ENCODE results near the gene LKAAEAR1. TPM values are rescaled to one million over a fixed set of nuclear protein-coding genes. Genes with fewer than 3 reads are reported as not detected.
A peak's percentile ranks its signal among the peaks of the same experiment; 100 is the strongest.

Gene LKAAEAR1
- total RNA-seq, 1 donor from 2014 or later, result not detected

DNA sequence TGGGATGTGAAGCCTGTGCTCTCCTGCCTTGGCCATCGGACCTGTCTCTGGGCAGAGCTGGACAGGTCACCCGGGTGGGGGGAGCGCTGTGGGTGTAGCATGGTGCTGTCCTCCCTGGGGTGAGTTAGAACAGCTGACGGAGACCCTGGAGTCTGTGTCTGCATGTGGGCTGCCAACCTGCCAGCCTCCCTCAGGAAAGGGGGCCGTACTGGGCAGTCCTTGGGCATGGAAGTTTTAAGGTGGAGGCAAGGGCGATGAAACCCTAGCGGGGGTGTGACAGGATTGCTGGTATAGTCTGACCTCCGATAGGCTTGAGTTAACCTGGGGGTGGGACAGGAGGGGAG lies 37.2 kb downstream of the LKAAEAR1 start:
- no peaks in the 10 kb centered on the region for H3K9me3 Mint-ChIP-seq
- no peaks in the 10 kb centered on the region for H3K36me3 Mint-ChIP-seq (ENCODE audit: low read depth)
- no peak overlapping the region for H3K27ac Mint-ChIP-seq (ENCODE audit: unreplicated experiment)
- H3K27me3 Mint-ChIP-seq (ENCODE audit: low read depth), result peaks cover 80% of the 10 kb centered on the region
- no peak overlapping the region for H3K4me3 Mint-ChIP-seq
- H3K4me1 Mint-ChIP-seq, result no peaks in the 10 kb centered on the region
- TF ChIP-seq, protein P1, sequence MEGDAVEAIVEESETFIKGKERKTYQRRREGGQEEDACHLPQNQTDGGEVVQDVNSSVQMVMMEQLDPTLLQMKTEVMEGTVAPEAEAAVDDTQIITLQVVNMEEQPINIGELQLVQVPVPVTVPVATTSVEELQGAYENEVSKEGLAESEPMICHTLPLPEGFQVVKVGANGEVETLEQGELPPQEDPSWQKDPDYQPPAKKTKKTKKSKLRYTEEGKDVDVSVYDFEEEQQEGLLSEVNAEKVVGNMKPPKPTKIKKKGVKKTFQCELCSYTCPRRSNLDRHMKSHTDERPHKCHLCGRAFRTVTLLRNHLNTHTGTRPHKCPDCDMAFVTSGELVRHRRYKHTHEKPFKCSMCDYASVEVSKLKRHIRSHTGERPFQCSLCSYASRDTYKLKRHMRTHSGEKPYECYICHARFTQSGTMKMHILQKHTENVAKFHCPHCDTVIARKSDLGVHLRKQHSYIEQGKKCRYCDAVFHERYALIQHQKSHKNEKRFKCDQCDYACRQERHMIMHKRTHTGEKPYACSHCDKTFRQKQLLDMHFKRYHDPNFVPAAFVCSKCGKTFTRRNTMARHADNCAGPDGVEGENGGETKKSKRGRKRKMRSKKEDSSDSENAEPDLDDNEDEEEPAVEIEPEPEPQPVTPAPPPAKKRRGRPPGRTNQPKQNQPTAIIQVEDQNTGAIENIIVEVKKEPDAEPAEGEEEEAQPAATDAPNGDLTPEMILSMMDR (conservative IDR thresholded peaks at IDR 0.05), result no peak
- DNase-seq (ENCODE audit: low read depth, low spot score), result no peak

DNA sequence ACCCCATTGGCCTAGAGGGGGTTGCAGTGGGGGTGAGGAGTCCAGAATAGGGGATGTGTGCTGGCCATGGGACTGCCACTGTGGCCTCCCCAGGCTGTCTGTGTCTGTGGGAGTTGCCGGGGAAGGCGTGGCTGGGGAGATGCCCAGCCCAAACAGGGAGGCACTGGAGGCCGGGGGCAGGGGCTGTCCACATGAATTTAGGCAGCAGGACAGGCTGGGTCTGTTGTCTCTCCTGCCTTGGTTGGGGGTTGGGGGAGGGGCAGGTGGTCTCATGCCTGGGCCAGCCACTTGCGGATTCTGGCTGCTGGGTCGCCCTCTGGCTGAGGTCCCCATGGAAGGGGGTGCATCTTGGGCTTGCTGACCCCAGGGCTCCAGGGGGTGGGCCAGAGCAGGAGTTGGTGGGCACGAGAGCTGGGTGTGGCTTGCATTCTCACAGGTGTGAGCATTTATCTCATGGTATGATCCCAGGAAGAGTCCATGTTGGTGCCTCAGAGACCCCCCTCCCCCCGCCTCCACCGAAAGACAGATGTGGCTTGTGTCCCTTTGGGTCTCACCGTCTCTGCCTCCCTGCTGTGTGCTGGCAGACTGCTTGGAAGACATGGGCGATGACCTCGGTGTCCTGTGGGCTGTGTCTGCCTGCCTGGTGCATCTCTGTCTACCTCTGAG lies 38.7 kb downstream of the LKAAEAR1 start:
- peaks cover 81% of the 10 kb centered on the region for H3K27me3 Mint-ChIP-seq (ENCODE audit: low read depth)
- TF ChIP-seq, protein P1 (conservative IDR thresholded peaks at IDR 0.05), result no peak
- no peaks in the 10 kb centered on the region for H3K4me1 Mint-ChIP-seq
- no peak overlapping the region for H3K4me3 Mint-ChIP-seq
- no peak for DNase-seq (ENCODE audit: low read depth, low spot score)
- H3K36me3 Mint-ChIP-seq (ENCODE audit: low read depth), result no peaks in the 10 kb centered on the region
- H3K27ac Mint-ChIP-seq (ENCODE audit: unreplicated experiment), result no peak overlapping the region
- H3K9me3 Mint-ChIP-seq, result no peaks in the 10 kb centered on the region

DNA sequence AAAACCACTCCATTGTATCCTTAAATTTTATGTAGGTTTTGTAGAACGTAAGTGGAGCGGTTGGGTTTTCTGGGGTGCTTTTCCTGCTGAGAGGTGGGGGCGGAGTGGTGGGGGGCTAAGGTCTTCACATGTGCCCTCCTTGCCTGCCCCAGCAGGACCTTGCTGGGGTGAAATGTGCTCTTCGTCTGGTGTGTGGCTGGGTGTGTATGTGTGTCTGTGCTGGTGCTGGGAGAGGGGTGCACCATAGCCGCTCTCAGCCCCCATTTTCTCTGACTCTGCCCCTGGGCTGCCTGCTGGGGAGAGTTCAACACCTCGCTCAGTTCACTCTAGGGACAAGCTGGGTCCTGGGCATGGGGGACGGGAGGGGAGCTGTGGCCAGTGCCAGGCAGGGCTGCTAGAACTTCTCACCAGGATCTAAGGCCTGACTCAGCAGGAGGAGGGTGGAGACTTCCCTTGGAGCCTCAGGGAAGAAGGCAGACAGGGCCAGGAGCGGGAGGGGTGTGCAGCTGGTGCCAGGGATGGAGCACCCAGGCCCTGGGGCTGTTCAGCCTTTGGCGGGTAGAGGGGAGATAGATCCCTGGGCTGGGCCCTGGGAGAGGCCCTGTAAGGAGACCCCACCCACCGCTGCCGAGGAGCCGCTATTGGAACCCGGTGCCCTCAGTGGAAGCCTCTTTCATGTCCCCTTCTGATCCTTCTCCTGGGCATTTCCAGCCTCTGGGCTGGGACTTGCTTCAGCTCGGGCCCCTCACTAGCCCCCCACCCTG lies 39.5 kb downstream of the LKAAEAR1 start:
- peak overlapping the region; percentile 59 for H3K4me3 Mint-ChIP-seq
- H3K36me3 Mint-ChIP-seq (ENCODE audit: low read depth), result no peaks in the 10 kb centered on the region
- no peak overlapping the region for H3K27ac Mint-ChIP-seq (ENCODE audit: unreplicated experiment)
- no peaks in the 10 kb centered on the region for H3K4me1 Mint-ChIP-seq
- DNase-seq (ENCODE audit: low read depth, low spot score), result no peak
- H3K9me3 Mint-ChIP-seq, result no peaks in the 10 kb centered on the region
- TF ChIP-seq, protein P1 (conservative IDR thresholded peaks at IDR 0.05), result no peak
- H3K27me3 Mint-ChIP-seq (ENCODE audit: low read depth), result peaks cover 83% of the 10 kb centered on the region

DNA sequence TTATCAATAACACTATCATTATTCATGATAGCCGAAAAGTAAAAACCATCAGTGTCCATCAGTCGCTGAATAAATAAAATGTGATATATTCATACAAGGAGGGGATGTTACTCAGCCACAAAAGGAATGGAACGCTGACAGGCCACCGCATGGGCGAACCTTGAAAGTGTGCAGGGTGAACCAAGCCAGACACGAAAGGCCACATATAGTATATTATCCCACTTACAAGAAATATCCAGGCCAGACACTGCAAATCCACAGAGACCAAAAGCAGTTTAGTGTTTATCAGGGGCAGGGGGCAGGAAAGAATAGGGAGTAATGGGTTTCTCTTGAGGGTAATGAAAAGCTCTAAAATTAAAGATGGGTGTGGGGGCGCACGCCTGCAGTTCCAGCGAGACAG lies 40.4 kb downstream of the LKAAEAR1 start:
- TF ChIP-seq, protein P1 (conservative IDR thresholded peaks at IDR 0.05), result no peak
- Mint-ChIP-seq H3K4me3 (peak overlapping the region; percentile 54), H3K36me3 (ENCODE audit: low read depth) (no peaks in the 10 kb centered on the region), H3K27me3 (ENCODE audit: low read depth) (peaks cover 87% of the 10 kb centered on the region), H3K9me3 (no peaks in the 10 kb centered on the region), H3K4me1 (no peaks in the 10 kb centered on the region), H3K27ac (ENCODE audit: unreplicated experiment) (no peak overlapping the region)
- no peak for DNase-seq (ENCODE audit: low read depth, low spot score)

DNA sequence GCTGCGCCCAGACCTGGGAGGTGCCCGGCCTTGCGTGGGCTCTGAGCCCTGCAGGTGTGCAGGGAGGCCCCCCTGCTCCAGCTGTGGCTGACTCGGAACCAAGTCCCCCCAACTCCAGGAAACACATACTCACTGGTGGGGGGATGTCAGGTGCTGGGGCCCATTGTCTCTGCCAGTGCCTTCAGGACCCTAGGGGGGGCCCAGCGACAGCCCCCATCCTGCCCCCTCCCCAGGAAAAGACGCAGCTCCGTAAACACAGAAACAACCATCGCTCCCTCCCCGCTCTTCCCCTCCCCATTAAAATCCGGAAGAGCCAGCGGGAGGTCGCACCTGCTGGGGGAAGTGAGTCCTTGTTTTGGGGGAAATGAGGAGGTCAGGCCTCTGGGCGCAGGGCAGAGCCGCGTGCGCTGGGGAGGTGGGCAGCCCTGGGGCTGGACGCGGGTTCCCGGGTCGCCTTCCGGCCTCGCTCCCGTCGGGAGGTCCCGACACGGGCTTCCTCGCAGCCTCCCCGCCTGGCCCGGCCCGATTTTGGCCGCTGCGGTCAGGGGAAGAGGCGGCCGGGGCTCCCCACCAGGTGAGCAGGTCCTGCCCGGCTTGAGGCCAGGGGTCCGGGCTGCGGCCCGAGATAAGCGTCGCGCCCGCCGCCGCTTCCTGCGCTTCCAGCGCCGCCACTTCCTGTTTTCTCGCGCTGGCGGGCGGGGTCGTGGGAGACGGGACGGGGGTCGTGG lies 42.0 kb downstream of the LKAAEAR1 start:
- H3K9me3 Mint-ChIP-seq, result no peaks in the 10 kb centered on the region
- peaks cover 4% of the 10 kb centered on the region for H3K4me1 Mint-ChIP-seq
- TF ChIP-seq, protein P1 (conservative IDR thresholded peaks at IDR 0.05), result no peak
- H3K27ac Mint-ChIP-seq (ENCODE audit: unreplicated experiment), result no peak overlapping the region
- no peaks in the 10 kb centered on the region for H3K36me3 Mint-ChIP-seq (ENCODE audit: low read depth)
- no peak for DNase-seq (ENCODE audit: low read depth, low spot score)
- no peak overlapping the region for H3K4me3 Mint-ChIP-seq
- peaks cover 92% of the 10 kb centered on the region for H3K27me3 Mint-ChIP-seq (ENCODE audit: low read depth)

All from neural crest cell (in vitro differentiated cells).